Activated CD4-positive, alpha-beta T cell treated with anti-CD3 and anti-CD28 coated beads, Interleukin-2, amount 50 U/mL, for 4 hours (primary cell): ENCODE measurements around the gene SURF6.
"Not testable (repeated sequence)": the region's sequence is repeated elsewhere in the genome, so short reads cannot be mapped to it uniquely, and the experiment has no call there.

Experiments
- DNase-seq, 2 experiments: peaks; one replicate each; pipeline ENCODE4 v3.0.0-alpha.2; 2020

The SURF6 gene

DNA sequence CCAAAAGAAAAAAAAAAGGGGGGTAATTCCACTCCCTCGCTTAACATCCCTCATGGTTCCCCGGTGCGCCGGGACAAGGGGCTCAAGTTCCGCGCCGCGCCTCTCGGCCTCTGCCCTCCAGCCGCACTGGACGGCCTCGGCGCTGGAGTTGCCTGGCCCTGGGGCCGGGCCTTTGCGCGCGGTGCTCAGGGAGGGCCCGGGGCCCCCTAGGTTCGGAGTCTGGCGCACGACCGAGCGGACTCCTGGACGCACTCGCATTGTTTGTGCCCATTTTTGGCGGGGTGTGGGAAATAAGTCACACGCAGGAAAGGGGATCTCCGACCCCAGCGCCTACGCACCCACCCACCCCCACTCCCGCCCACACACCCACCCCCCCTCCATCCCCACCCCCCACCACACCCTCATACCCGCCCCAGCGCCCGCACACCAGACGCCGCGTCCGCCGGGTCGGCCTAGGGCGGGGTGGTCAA is 11.6 kb upstream of the SURF6 start:
- DNase-seq, result peak in 1 of 2 experiments; percentile 47

- no peak for DNase-seq
Observed at GRCh38 chr9:133346021-133346785, 10.2 kb upstream of the SURF6 start.

- DNase-seq, result no peak
Observed at GRCh38 chr9:133345596-133345995, 9.6 kb upstream of the SURF6 start.

GRCh38 chr9:133344979-133345378 is 9.0 kb upstream of the SURF6 start:
- DNase-seq, result no peak

DNA sequence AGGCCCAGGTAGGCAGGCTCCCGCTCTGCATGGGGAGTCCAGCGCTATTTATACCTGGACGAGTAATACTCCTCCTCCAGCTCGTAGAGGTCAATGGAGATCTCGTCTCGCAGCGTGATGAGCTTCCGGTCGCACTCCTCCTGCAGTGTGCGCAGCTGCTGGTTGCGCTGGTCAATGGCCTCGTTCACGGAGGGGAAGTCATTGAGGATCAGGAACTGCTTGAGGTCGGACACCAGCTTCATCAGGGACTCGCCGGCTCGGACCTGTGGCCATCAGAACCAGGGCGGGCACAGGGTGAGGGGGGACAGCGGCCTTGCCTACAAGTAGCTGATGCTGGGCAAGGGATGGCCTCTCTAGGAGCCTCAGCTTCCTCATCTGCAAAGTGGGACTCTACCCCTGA is 8.1 kb upstream of the SURF6 start:
- DNase-seq, result no peak

GRCh38 chr9:133342570-133342969 is 6.6 kb upstream of the SURF6 start:
- DNase-seq, result no peak

DNA sequence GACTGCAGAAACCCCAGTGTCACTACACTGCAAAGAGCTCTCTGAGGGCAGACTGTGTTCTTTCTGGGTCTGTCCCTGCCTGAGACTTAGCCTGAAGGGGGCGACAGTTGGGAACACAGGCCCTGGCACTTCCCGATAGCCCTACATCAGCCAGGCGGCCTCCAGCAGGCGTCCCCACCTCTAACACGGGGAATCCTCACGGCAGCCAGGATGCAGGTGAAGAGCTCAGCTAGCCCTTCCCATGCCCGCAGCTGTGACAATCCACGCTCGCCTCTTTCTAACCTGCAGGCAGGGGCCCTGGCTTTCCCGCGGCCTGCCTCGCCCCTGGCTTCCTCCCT is 6.0 kb upstream of the SURF6 start:
- no peak for DNase-seq

GRCh38 chr9:133341369-133342068 is 5.5 kb upstream of the SURF6 start:
- DNase-seq, result no peak

- DNase-seq, result no peak
Observed at GRCh38 chr9:133340916-133341315, 4.9 kb upstream of the SURF6 start.

- DNase-seq, result no peak
Observed at GRCh38 chr9:133340256-133340655, 4.3 kb upstream of the SURF6 start.

DNA sequence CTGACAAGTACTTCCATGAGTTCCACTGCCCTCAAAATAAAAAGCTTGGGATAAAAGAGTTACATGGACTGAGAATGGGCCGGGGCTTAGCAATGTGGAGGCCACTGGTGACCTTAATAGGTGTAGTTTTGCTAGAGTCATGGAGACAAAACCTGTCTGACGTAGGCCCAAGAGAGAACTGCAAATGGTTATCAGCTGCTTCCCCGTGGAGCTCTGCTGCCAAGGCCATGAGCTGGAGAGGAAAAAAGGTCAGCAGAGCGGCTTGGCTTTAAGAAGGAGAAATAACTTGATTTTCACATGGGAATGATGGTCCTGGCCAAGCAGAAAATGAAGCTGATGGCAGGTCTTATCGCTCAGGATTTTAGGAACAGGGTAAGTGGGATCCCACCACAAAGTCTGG is 3.7 kb upstream of the SURF6 start:
- no peak for DNase-seq

DNA sequence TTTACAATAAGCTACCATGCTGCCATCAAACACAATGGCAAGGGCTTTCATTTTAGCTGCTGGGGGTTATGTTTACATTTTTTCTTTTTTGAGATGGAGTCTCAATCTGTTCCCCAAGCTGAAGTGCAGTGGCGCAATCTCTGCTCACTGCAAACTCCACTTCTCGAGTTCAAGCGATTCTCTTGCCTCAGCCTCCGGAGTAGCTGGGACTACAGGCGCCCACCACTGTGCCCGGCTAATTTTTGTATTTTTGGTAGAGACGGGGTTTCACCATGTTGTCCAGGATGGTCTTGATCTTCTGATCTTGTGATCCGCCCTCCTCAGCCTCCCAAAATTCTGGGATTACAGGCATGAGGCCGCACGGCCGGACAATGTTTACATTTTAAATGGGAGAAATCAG is 1.1 kb downstream of the SURF6 start:
- DNase-seq, result not testable (repeated sequence)

GRCh38 chr9:133334161-133334560 is 1.8 kb downstream of the SURF6 start:
- DNase-seq, result no peak

DNA sequence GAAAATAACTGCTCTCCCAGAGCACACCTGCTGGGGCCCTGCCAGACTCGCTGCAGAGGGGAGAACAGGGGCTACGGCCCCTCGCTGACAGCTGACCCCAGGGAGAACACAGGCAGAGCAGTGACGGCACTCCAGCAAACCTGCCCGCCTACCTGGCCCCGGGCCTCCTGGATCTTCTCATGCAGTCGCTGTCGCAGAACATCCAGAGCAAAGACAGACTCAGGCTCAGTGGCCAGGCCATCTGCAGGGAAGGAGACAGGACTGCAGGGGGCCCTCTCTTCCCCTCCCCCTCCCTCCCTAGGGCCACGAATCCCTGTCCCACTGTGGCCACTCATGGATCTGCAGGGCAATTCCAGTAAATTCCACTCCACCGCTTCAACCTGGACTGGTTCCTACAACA is 2.4 kb downstream of the SURF6 start:
- DNase-seq, result no peak

DNA sequence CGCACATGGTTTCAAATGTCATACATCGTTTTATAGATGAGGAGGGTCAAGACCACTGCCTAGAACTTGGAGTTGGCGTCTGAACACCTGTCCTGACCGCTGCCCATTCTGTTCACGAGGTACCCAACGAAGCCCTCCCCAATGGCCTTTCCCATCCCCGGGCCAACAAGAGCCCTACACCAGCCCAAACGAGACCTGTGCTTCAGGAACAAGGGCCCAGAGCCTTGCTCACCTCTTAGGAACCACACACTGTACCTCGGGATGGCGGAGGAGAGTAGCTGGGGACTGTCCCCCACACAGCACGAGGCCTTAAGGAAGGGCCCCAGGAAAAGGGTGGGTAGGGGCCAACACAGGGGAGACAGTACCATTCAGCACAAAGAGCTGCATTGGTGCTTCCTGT is 3.0 kb downstream of the SURF6 start:
- DNase-seq, result no peak

DNA sequence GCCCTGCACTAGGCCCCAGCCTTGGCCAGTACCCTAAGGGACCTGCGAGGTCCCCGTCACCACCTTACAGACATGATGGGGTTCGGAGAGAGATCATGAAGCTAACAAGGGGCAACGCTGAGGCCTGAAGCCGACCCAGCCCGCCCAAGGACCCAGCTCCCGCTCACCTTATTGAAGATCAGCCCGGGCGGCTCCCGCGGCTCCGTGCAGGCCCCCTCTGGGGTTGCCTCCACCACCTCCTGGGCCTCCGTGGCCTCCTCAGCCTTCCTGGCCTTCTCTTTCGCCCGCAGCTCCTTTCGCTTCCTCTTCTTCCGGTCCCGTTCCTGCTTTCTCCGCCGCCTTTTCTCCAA is 3.6 kb downstream of the SURF6 start:
- DNase-seq, result no peak

GRCh38 chr9:133331641-133332380 is 4.2 kb downstream of the SURF6 start:
- DNase-seq, result no peak

- no peak for DNase-seq
Observed at GRCh38 chr9:133331221-133331620, 4.8 kb downstream of the SURF6 start.

- not testable (repeated sequence) for DNase-seq
Observed at GRCh38 chr9:133329306-133330156, 6.5 kb downstream of the SURF6 start.

- DNase-seq, result no peak
Observed at GRCh38 chr9:133327834-133328484, 8.0 kb downstream of the SURF6 start.

DNA sequence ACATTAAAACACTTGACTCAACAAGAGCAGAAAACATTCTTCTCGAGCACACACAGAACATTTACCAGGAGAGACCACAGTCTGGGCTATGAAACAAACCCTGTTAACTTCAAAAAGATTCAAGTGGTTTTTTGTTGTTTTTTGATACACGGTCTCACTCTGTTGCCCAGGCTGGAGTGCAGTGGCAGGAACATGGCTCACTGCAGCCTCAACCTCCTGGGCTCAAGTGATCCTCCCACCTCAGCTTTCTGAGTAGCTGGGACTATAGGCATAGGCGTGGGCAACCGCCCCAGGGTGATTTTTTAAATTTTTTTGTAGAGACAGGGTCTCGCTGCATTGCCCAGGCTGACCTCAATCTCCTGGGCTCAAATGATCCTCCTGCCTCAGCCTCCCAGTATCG is 9.0 kb downstream of the SURF6 start:
- DNase-seq, result not testable (repeated sequence)

- DNase-seq, result no peak
Observed at GRCh38 chr9:133323991-133324703, 11.8 kb downstream of the SURF6 start.
